Adrenal gland (tissue), 5 donors: ENCODE results near the gene BEND6.

Experiments used
- POLR2A ChIP-seq, 2 donors: fragments of 450-650 bp; IDR thresholded peaks; one replicate each; pipeline ENCODE4 v1.6.1; 2017; ENCODE audit warnings: antibody characterized with exemption in 2 of 2, mild to moderate bottlenecking in 2 of 2, moderate library complexity in 1 of 2
- TF ChIP-seq, protein P1 (sequence below), 6 experiments: fragments of 450-650 bp in 4 of 6; fragments of 200-600 bp in 2 of 6; sonication (generic) in 1 of 6; IDR thresholded peaks; 1 replicate in 5 of 6; 2 replicates in 1 of 6; pipeline versions ENCODE4 v1.5.1 to v1.8.0; 2016 to 2021; ENCODE audit warnings: antibody characterized with exemption in 6 of 6, mild to moderate bottlenecking in 2 of 6, moderate library complexity in 1 of 6
- donor health status: DM: no; HTN: no; CAD: no.

DNA sequence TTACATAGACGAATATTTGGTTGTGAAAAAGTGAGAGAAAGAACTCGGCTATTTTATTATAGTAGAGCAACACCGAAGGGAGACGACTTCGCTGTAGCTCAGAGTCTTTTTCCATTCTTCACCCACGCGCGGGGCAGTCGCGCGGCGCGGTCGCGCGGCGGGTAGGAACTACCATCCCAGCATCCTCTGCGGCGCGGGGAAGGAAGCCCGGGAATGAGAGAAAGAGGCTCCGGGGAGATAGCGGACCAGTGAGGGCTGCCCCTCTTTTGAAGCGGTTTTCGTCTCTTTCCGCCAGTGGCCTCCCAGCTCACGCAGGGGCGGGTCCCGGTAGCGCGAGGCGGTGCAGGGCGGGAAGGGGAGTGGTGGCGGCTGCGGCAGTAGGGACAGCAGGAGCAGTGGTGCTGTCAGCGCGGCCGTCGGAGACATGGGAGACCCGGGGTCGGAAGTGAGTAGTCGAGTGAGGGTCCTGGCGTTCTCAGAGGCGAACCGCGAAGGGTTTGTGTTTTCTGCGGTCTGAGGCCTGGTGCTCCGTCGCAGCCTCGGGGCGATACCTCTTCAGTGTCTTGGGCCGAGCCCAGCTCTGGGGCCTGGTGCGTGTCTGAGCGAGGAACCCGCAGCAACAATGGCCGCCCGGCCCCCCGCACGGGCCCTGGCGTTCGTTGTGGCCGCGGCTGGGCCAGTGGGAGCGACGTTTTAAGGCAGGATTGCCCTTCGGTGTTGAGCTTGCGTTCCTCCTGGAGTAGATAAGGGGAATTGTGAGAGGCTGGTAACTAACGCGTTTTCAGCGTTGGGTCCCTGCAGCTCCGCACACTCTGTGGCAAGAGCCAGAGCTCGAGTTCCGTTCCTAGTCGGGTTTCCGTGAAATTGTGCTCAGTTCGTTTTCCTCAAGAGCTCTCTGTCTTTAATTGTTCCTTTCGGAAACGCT, 91.7 kb downstream of the BEND6 start, which contains the start of gene KIAA1586:
- TF ChIP-seq, protein P1, sequence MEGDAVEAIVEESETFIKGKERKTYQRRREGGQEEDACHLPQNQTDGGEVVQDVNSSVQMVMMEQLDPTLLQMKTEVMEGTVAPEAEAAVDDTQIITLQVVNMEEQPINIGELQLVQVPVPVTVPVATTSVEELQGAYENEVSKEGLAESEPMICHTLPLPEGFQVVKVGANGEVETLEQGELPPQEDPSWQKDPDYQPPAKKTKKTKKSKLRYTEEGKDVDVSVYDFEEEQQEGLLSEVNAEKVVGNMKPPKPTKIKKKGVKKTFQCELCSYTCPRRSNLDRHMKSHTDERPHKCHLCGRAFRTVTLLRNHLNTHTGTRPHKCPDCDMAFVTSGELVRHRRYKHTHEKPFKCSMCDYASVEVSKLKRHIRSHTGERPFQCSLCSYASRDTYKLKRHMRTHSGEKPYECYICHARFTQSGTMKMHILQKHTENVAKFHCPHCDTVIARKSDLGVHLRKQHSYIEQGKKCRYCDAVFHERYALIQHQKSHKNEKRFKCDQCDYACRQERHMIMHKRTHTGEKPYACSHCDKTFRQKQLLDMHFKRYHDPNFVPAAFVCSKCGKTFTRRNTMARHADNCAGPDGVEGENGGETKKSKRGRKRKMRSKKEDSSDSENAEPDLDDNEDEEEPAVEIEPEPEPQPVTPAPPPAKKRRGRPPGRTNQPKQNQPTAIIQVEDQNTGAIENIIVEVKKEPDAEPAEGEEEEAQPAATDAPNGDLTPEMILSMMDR (IDR thresholded peaks at IDR 0.05), result peak in 1 of 6 experiments; percentile 13
- peak; percentile 85 to 92 for TF ChIP-seq POLR2A (IDR thresholded peaks at IDR 0.05)
